Endothelial cell of umbilical vein (primary cell): ENCODE results near the gene ZNF148. TPM values are rescaled to one million over a fixed set of nuclear protein-coding genes. Genes with fewer than 3 reads are reported as not detected.

ENCODE experiments used
- BruUV-seq: library from RNA; stranded (reverse); fragments of 400-500 nt; replicated peaks from 2 replicates; lab custom pipeline; 2021; lab: Mats Ljungman, UMichigan
- CTCF ChIA-PET: fragments of 300-600, 350-600 bp; sonication (Branson Sonifier 250); formaldehyde crosslinking; loops from one replicate; lab custom pipeline; 2021; ENCODE audit warnings: antibody characterized with exemption, inconsistent platforms; lab: Charles Lee
- POLR2A ChIA-PET: fragments of 300-600, 350-600 bp; sonication (Branson Sonifier 250); formaldehyde crosslinking; loops from one replicate; lab custom pipeline; 2021; ENCODE audit warnings: antibody characterized with exemption, inconsistent platforms; lab: Charles Lee
- DNase-seq: peaks from one replicate; pipeline ENCODE4 v3.0.0-alpha.2; 2011; ENCODE audit warnings: low read depth, low spot score
- FAIRE-seq: peaks from 2 replicates; lab custom pipeline; 2011; peaks lifted over from hg19 to GRCh38; lab: Jason Lieb, UNC
- H2AFZ ChIP-seq: 2 replicates; pipeline ENCODE4 v1.6.0; 2012; ENCODE audit warnings: low read depth, low read length, control low read depth, inconsistent platforms
- H3K27ac ChIP-seq: 2 replicates; pipeline ENCODE4 v1.5.1; 2011; ENCODE audit warnings: low read depth, mild to moderate bottlenecking, control low read depth, low read length, moderate library complexity; ENCODE audit not compliant: insufficient read depth
- H3K27me3 ChIP-seq, 2 experiments: 2 replicates each; pipeline versions ENCODE4 v1.6.0 to v1.6.1; 2011; ENCODE audit warnings: low read length in 2 of 2, mixed read lengths in 1 of 2; ENCODE audit not compliant: control insufficient read depth in 2 of 2, insufficient read depth in 2 of 2
- H3K36me3 ChIP-seq, 2 experiments: 2 replicates in 1 of 2; 3 replicates in 1 of 2; pipeline ENCODE4 v1.5.1; 2011; ENCODE audit warnings: low read length in 2 of 2, mild to moderate bottlenecking in 1 of 2, moderate library complexity in 1 of 2; ENCODE audit not compliant: control insufficient read depth in 2 of 2, insufficient read depth in 2 of 2; ENCODE audit errors: extremely low read depth in 1 of 2
- H3K4me1 ChIP-seq: 3 replicates; pipeline ENCODE4 v1.5.1; 2011; ENCODE audit warnings: mild to moderate bottlenecking, low read length; ENCODE audit not compliant: control insufficient read depth, insufficient read depth; ENCODE audit errors: extremely low read depth
- H3K4me2 ChIP-seq: 2 replicates; pipeline ENCODE4 v1.6.1; 2011; ENCODE audit warnings: low read length, control low read depth, mixed read lengths; ENCODE audit not compliant: insufficient read depth
- H3K4me3 ChIP-seq, 3 experiments: fragments of 200-600 bp in 1 of 3; sonication (generic), shearing (Covaris generic) in 1 of 3; replicated peaks in 1 of 3; 2 replicates each; pipeline ENCODE4 v1.5.1; 2011 to 2016; ENCODE audit warnings: control low read depth in 3 of 3, low read length in 3 of 3, mild to moderate bottlenecking in 2 of 3, inconsistent platforms in 1 of 3, low read depth in 1 of 3, moderate library complexity in 1 of 3; ENCODE audit not compliant: insufficient read depth in 1 of 3
- H3K79me2 ChIP-seq: 2 replicates; pipeline ENCODE4 v1.6.0; 2012; ENCODE audit warnings: low read length, inconsistent platforms; ENCODE audit not compliant: control insufficient read depth, insufficient read depth
- H3K9ac ChIP-seq: replicated peaks from 2 replicates; pipeline ENCODE3; 2011; ENCODE audit warnings: low read length, control low read depth; ENCODE audit not compliant: insufficient read depth; ENCODE audit errors: extremely low read depth
- H3K9me1 ChIP-seq: replicated peaks from 3 replicates; pipeline ENCODE4 v1.6.0; 2011; ENCODE audit warnings: mild to moderate bottlenecking, low read length; ENCODE audit not compliant: control insufficient read depth, insufficient read depth; ENCODE audit errors: extremely low read depth
- H3K9me3 ChIP-seq: replicated peaks from 2 replicates; pipeline ENCODE4 v1.5.1; 2012; ENCODE audit warnings: low read length, inconsistent platforms; ENCODE audit not compliant: control insufficient read depth, insufficient read depth
- H4K20me1 ChIP-seq: replicated peaks from 2 replicates; pipeline ENCODE3; 2011; ENCODE audit warnings: mild to moderate bottlenecking, low read length; ENCODE audit not compliant: control insufficient read depth, insufficient read depth; ENCODE audit errors: extremely low read depth
- EZH2 ChIP-seq: IDR thresholded peaks from 2 replicates; pipeline ENCODE4 v1.6.1; 2012; ENCODE audit warnings: borderline replicate concordance, low read depth, mild to moderate bottlenecking, moderate library complexity, low read length, inconsistent platforms; ENCODE audit not compliant: severe bottlenecking
- FOS ChIP-seq: IDR thresholded peaks from 2 replicates; pipeline ENCODE4 v1.6.1; 2011; ENCODE audit warnings: mild to moderate bottlenecking, low read length, moderate library complexity, borderline replicate concordance; ENCODE audit not compliant: insufficient read depth
- GATA2 ChIP-seq: IDR thresholded peaks from 2 replicates; pipeline ENCODE4 v1.7.0; 2011; ENCODE audit warnings: low read depth, mild to moderate bottlenecking, moderate library complexity, mixed read lengths, low read length; ENCODE audit not compliant: insufficient read length, insufficient read depth
- JUN ChIP-seq: IDR thresholded peaks from 2 replicates; pipeline ENCODE4 v1.6.1; 2011; ENCODE audit warnings: borderline replicate concordance, low read depth; ENCODE audit not compliant: insufficient read length, insufficient read depth
- MYC ChIP-seq: IDR thresholded peaks from one replicate; pipeline ENCODE4 v1.6.1; 2011; ENCODE audit warnings: mild to moderate bottlenecking, low read depth, low read length
- POLR2A ChIP-seq: IDR thresholded peaks from 2 replicates; pipeline ENCODE4 v1.6.1; 2012; ENCODE audit warnings: low read depth, mild to moderate bottlenecking, control low read depth, low read length
- POLR2AphosphoS5 ChIP-seq: IDR thresholded peaks from 2 replicates; pipeline ENCODE4 v1.6.1; 2012; ENCODE audit warnings: low read depth, mild to moderate bottlenecking, control low read depth, low read length, moderate library complexity; ENCODE audit not compliant: insufficient read depth
- dilution Hi-C: fragments of 300-500 bp; cut with MboI; formaldehyde crosslinking; loops from one replicate; pipeline ENCODE4 v1.15.0; 2019; ENCODE audit warnings: low sequenced_read_pairs; ENCODE audit not compliant: extremely low pct_ligation_motif_present
- intact Hi-C: fragments of 100-400 bp; cut with micrococcal nuclease; formaldehyde crosslinking; loops from one replicate; pipeline ENCODE4 v1.10.0; 2022
- polyA plus RNA-seq, 4 experiments: library from polyadenylated mRNA; depleted of rRNA in 3 of 4; stranded (reverse) in 3 of 4; unstranded in 1 of 4; fragments of >200 nt; gene quantifications; 2 replicates each; pipeline versions ENCODE4 v1.2.1 to v1.2.3, GENCODE V29; 2011 to 2012; ENCODE audit warnings: missing spikeins in 1 of 4
- total RNA-seq: library from RNA; stranded (reverse); gene quantifications from 2 replicates; pipeline ENCODE4 v1.2.3, GENCODE V29; 2021
- TF ChIP-seq, protein P1 (sequence below): IDR thresholded peaks from 2 replicates; pipeline ENCODE4 v1.6.1; 2011; ENCODE audit not compliant: insufficient read depth, insufficient read length
- TF ChIP-seq, protein P2 (sequence below), 2 donors: IDR thresholded peaks; 1 replicate in 1 of 2; 2 replicates in 1 of 2; pipeline ENCODE4 v1.5.1; 2011; ENCODE audit warnings: low read length in 2 of 2, mild to moderate bottlenecking in 2 of 2, moderate library complexity in 2 of 2, control low read depth in 1 of 2, inconsistent platforms in 1 of 2, low read depth in 1 of 2; ENCODE audit not compliant: insufficient read depth in 1 of 2; ENCODE audit errors: extremely low read depth in 1 of 2

ZNF148 gene
- total and polyA plus RNA-seq, 2 donors (not counting 3 experiments of a cell fraction or from before 2014, with no cell fraction given) = 8.0 to 41.3 TPM

DNA sequence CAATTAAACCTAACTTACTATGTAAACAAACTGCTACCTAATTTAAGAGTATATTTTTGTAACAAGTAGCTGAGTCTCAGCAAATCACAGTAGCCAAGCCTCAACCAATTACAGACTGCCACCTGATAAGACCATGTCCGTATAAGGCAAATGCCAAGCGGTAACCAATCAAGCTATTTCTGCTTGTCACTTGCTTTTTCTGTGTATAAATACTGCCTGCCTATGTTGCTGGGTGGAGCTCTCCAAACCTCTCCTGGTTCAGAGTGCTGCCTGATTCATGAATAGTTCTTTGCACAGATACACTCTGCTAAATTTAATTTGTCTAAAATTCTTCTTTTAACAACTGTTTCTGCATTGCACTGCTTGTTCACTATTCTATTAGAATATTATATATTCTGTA, 42.6 kb downstream of the ZNF148 start:
- TF ChIP-seq GATA2 (no peak), MYC (no peak), EZH2 (no peak), JUN (no peak), POLR2AphosphoS5 (no peak), FOS (no peak), POLR2A (no peak)
- TF ChIP-seq, protein P1, sequence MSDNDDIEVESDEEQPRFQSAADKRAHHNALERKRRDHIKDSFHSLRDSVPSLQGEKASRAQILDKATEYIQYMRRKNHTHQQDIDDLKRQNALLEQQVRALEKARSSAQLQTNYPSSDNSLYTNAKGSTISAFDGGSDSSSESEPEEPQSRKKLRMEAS = no peak
- TF ChIP-seq, protein P2, sequence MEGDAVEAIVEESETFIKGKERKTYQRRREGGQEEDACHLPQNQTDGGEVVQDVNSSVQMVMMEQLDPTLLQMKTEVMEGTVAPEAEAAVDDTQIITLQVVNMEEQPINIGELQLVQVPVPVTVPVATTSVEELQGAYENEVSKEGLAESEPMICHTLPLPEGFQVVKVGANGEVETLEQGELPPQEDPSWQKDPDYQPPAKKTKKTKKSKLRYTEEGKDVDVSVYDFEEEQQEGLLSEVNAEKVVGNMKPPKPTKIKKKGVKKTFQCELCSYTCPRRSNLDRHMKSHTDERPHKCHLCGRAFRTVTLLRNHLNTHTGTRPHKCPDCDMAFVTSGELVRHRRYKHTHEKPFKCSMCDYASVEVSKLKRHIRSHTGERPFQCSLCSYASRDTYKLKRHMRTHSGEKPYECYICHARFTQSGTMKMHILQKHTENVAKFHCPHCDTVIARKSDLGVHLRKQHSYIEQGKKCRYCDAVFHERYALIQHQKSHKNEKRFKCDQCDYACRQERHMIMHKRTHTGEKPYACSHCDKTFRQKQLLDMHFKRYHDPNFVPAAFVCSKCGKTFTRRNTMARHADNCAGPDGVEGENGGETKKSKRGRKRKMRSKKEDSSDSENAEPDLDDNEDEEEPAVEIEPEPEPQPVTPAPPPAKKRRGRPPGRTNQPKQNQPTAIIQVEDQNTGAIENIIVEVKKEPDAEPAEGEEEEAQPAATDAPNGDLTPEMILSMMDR (IDR thresholded peaks at IDR 0.05; ENCODE audit: extremely low read depth in 1 of 2, insufficient read depth in 1 of 2, low read depth in 1 of 2, low read length in 2 of 2) = no peak
- Histone ChIP-seq H3K9me1 (no peaks in the 10 kb centered on the region), H3K4me2 (no peak overlapping the region), H4K20me1 (no peaks in the 10 kb centered on the region), H3K9ac (no peak overlapping the region), H3K27ac (no peak overlapping the region), H3K79me2 (peaks cover 71% of the 10 kb centered on the region), H3K4me3 (no peak overlapping the region), H3K9me3 (no peaks in the 10 kb centered on the region), H3K4me1 (peaks cover 42% of the 10 kb centered on the region), H3K36me3 (no peaks in the 10 kb centered on the region), H2AFZ (no peak overlapping the region), H3K27me3 (no peaks in the 10 kb centered on the region)
- ChIA-PET POLR2A (no interaction called here), CTCF (interaction anchor here (0.8 kb wide), 1 partner anchor 28 kb away, joined by 3 read pairs; no protein-coding TSS in a partner anchor)
- dilution Hi-C loops (no loop called here), intact Hi-C loops (no loop called here)
- DNase-seq (no peak), FAIRE-seq (no peak)
- BruUV-seq = no TSS peak
